ENCODE results near the gene ETV3.
A peak's percentile ranks its signal among the peaks of the same experiment; 100 is the strongest.

ETV3 gene

GRCh38 chr1:157090196-157090647, 48.0 kb downstream of the ETV3 start:
- peak; percentile 70 for DNase-seq

- DNase-seq: no peak
Observed at GRCh38 chr1:157089789-157090188, 48.4 kb downstream of the ETV3 start.

GRCh38 chr1:157088607-157089006, 49.6 kb downstream of the ETV3 start:
- DNase-seq: no peak

GRCh38 chr1:157087030-157087429, 51.2 kb downstream of the ETV3 start:
- DNase-seq: no peak

- DNase-seq: no peak
Observed at GRCh38 chr1:157086299-157086698, 51.9 kb downstream of the ETV3 start.

- DNase-seq: no peak
Observed at GRCh38 chr1:157085421-157085820, 52.8 kb downstream of the ETV3 start.

GRCh38 chr1:157084720-157085119, 53.5 kb downstream of the ETV3 start:
- no peak for DNase-seq

- no peak for DNase-seq
Observed at GRCh38 chr1:157081707-157082106, 56.5 kb downstream of the ETV3 start.

GRCh38 chr1:157080714-157081113, 57.5 kb downstream of the ETV3 start:
- no peak for DNase-seq

GRCh38 chr1:157077394-157077793, 60.8 kb downstream of the ETV3 start:
- no peak for DNase-seq

GRCh38 chr1:157073944-157074685, 64.1 kb downstream of the ETV3 start:
- DNase-seq: no peak
